ENCODE measurements around the gene BCKDHB. TPM values are rescaled to one million over a fixed set of nuclear protein-coding genes. Genes with fewer than 3 reads are reported as not detected.

Gene BCKDHB
- total and polyA plus RNA-seq, 2 donors (not counting 1 experiment from before 2014, with no cell fraction given), result 9.6 to 20.1 TPM

GRCh38 chr6:80277501-80277900, 171.0 kb downstream of the BCKDHB start:
- Mint-ChIP-seq H3K4me3 (no peak overlapping the region), H3K27me3 (no peaks in the 10 kb centered on the region), H3K9me3 (ENCODE audit: insufficient read depth) (no peaks in the 10 kb centered on the region), H3K4me1 (no peaks in the 10 kb centered on the region), H3K27ac (no peak overlapping the region)
- H3K4me3 ChIP-seq (ENCODE audit: control extremely low read depth in 1 of 5, extremely low read depth in 1 of 5, insufficient read depth in 1 of 5, low read depth in 2 of 5, low read length in 4 of 5), result no peak overlapping the region
- no CpG with 5 or more reads among the region's 1 CpG for WGBS (ENCODE audit: insufficient coverage)
- no peak overlapping the region for H3K9ac ChIP-seq (ENCODE audit: low read length)
- intact Hi-C loops (cut with micrococcal nuclease), result no loop called here
- H3K27ac ChIP-seq (ENCODE audit: low read length in 2 of 2), result no peak overlapping the region
- no peaks in the 10 kb centered on the region for H3K79me2 ChIP-seq (ENCODE audit: control insufficient read depth, insufficient read depth, low read length)
- H4K20me1 ChIP-seq (ENCODE audit: control insufficient read depth, insufficient read depth, low read length, poor library complexity, severe bottlenecking), result no peaks in the 10 kb centered on the region
- no peaks in the 10 kb centered on the region for H3K27me3 ChIP-seq (replicated peaks in 1 of 4; ENCODE audit: control extremely low read depth in 1 of 4, control insufficient read depth in 3 of 4, insufficient read depth in 4 of 4, low read length in 3 of 4)
- CTCF ChIA-PET, result interaction anchor here (0.7 kb wide), 1 partner anchor 1618 kb away, joined by 3 read pairs; no protein-coding TSS in a partner anchor
- ATAC-seq (ENCODE audit: low read depth) (no peak), DNase-seq (no peak)
- POLR2A ChIA-PET, result no interaction called here
- no peaks in the 10 kb centered on the region for H3K36me3 ChIP-seq (replicated peaks in 1 of 2; ENCODE audit: control extremely low read depth in 1 of 2, control insufficient read depth in 1 of 2, extremely low read depth in 1 of 2, insufficient read depth in 2 of 2, low read length in 1 of 2)
- no peak overlapping the region for H3K4me2 ChIP-seq (replicated peaks; ENCODE audit: low read depth, low read length, poor library complexity, severe bottlenecking)
- TF ChIP-seq EZH2 (IDR thresholded peaks at IDR 0.05; ENCODE audit: borderline replicate concordance, insufficient read depth, low read depth, low read length, poor library complexity, severe bottlenecking), result no peak
- TF ChIP-seq CTCF (IDR thresholded peaks at IDR 0.05), result no peak
- no peaks in the 10 kb centered on the region for H3K4me1 ChIP-seq (ENCODE audit: control insufficient read depth in 2 of 2, insufficient read depth in 2 of 2, low read length in 2 of 2)
- H2AFZ ChIP-seq (ENCODE audit: insufficient read depth, low read depth, low read length, poor library complexity, severe bottlenecking), result no peak overlapping the region
- no peaks in the 10 kb centered on the region for H3K9me3 ChIP-seq (ENCODE audit: control extremely low read depth in 1 of 3, control insufficient read depth in 2 of 3, insufficient read depth in 1 of 3, low read length in 2 of 3)

- Histone ChIP-seq H3K27ac (ENCODE audit: low read length in 2 of 2) (no peak overlapping the region), H3K4me1 (ENCODE audit: control insufficient read depth in 2 of 2, insufficient read depth in 2 of 2, low read length in 2 of 2) (no peaks in the 10 kb centered on the region), H4K20me1 (ENCODE audit: control insufficient read depth, insufficient read depth, low read length, poor library complexity, severe bottlenecking) (no peaks in the 10 kb centered on the region), H3K4me3 (ENCODE audit: control extremely low read depth in 1 of 5, extremely low read depth in 1 of 5, insufficient read depth in 1 of 5, low read depth in 2 of 5, low read length in 4 of 5) (no peak overlapping the region), H3K36me3 (replicated peaks in 1 of 2; ENCODE audit: control extremely low read depth in 1 of 2, control insufficient read depth in 1 of 2, extremely low read depth in 1 of 2, insufficient read depth in 2 of 2, low read length in 1 of 2) (no peaks in the 10 kb centered on the region), H3K9me3 (ENCODE audit: control extremely low read depth in 1 of 3, control insufficient read depth in 2 of 3, insufficient read depth in 1 of 3, low read length in 2 of 3) (no peaks in the 10 kb centered on the region), H2AFZ (ENCODE audit: insufficient read depth, low read depth, low read length, poor library complexity, severe bottlenecking) (no peak overlapping the region), H3K4me2 (replicated peaks; ENCODE audit: low read depth, low read length, poor library complexity, severe bottlenecking) (no peak overlapping the region), H3K9ac (ENCODE audit: low read length) (no peak overlapping the region), H3K27me3 (replicated peaks in 1 of 4; ENCODE audit: control extremely low read depth in 1 of 4, control insufficient read depth in 3 of 4, insufficient read depth in 4 of 4, low read length in 3 of 4) (no peaks in the 10 kb centered on the region), H3K79me2 (ENCODE audit: control insufficient read depth, insufficient read depth, low read length) (no peaks in the 10 kb centered on the region)
- 100% methylated on average over 1 of the region's 2 CpGs for WGBS (ENCODE audit: insufficient coverage)
- POLR2A ChIA-PET, result no interaction called here
- Mint-ChIP-seq H3K4me3 (no peak overlapping the region), H3K4me1 (no peaks in the 10 kb centered on the region), H3K27ac (no peak overlapping the region), H3K27me3 (no peaks in the 10 kb centered on the region), H3K9me3 (ENCODE audit: insufficient read depth) (no peaks in the 10 kb centered on the region)
- CTCF ChIA-PET, result no interaction called here
- intact Hi-C loops (cut with micrococcal nuclease), result no loop called here
- ATAC-seq (ENCODE audit: low read depth) (no peak), DNase-seq (no peak)
- TF ChIP-seq EZH2 (IDR thresholded peaks at IDR 0.05; ENCODE audit: borderline replicate concordance, insufficient read depth, low read depth, low read length, poor library complexity, severe bottlenecking) (no peak), CTCF (IDR thresholded peaks at IDR 0.05) (no peak)
These were observed 174.0 kb downstream of the BCKDHB start for GRCh38 chr6:80280262-80281010.

All from B cell (primary cell).